Measurements from ENCODE around the gene ADGRL1. TPM values are rescaled to one million over a fixed set of nuclear protein-coding genes. Genes with fewer than 3 reads are reported as not detected.

Gene ADGRL1
- total and polyA plus RNA-seq, 2 donors (not counting 1 experiment from before 2014, with no cell fraction given), result 0.64 to 1.8 TPM

DNA sequence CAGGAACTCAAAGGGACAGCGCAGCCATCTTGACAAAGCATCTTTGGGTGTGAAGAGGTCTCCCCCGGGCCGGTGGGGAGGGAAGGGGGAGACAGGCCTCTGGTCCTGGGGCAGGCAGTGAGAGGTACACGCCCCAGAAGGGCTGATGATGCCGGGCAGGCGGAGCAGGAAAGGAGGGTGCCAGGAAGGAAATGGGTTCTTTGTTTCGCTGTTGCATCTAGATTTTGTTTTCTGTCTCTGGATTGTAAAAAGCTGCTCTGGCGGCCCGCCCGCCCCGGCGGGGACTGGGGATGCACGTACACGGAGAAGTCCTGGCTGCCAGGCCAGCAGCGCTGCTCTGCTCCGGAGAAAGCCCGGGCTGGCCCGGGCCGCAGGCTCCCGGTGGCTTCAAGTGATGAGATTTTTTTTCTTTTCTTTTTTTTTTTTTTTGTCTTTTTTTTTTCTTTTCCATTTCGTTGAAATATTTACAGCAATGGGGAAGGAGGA is 56.4 kb downstream of the ADGRL1 start:
- H3K9me3 Mint-ChIP-seq (ENCODE audit: insufficient read depth), result no peaks in the 10 kb centered on the region
- H3K27me3 Mint-ChIP-seq, result no peaks in the 10 kb centered on the region
- TF ChIP-seq, protein P1, sequence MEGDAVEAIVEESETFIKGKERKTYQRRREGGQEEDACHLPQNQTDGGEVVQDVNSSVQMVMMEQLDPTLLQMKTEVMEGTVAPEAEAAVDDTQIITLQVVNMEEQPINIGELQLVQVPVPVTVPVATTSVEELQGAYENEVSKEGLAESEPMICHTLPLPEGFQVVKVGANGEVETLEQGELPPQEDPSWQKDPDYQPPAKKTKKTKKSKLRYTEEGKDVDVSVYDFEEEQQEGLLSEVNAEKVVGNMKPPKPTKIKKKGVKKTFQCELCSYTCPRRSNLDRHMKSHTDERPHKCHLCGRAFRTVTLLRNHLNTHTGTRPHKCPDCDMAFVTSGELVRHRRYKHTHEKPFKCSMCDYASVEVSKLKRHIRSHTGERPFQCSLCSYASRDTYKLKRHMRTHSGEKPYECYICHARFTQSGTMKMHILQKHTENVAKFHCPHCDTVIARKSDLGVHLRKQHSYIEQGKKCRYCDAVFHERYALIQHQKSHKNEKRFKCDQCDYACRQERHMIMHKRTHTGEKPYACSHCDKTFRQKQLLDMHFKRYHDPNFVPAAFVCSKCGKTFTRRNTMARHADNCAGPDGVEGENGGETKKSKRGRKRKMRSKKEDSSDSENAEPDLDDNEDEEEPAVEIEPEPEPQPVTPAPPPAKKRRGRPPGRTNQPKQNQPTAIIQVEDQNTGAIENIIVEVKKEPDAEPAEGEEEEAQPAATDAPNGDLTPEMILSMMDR (IDR thresholded peaks at IDR 0.05), result no peak
- no peak for TF ChIP-seq EZH2 (IDR thresholded peaks at IDR 0.05; ENCODE audit: borderline replicate concordance, insufficient read depth, low read depth, low read length, poor library complexity, severe bottlenecking)
- Histone ChIP-seq H2AFZ (ENCODE audit: insufficient read depth, low read depth, low read length, poor library complexity, severe bottlenecking) (peak overlapping the region; percentile 80), H3K27ac (ENCODE audit: low read length in 2 of 2) (peak overlapping the region; percentile 29 to 38), H3K4me3 (ENCODE audit: control extremely low read depth in 1 of 5, extremely low read depth in 1 of 5, insufficient read depth in 1 of 5, low read depth in 2 of 5, low read length in 4 of 5) (peak overlapping the region in 4 of 5 experiments; percentile 18 to 61 (median 50)), H3K79me2 (ENCODE audit: control insufficient read depth, insufficient read depth, low read length) (peaks cover 46% of the 10 kb centered on the region), H3K27me3 (replicated peaks in 1 of 4; ENCODE audit: control extremely low read depth in 1 of 4, control insufficient read depth in 3 of 4, insufficient read depth in 4 of 4, low read length in 3 of 4) (no peaks in the 10 kb centered on the region), H3K9me3 (ENCODE audit: control extremely low read depth in 1 of 3, control insufficient read depth in 2 of 3, insufficient read depth in 1 of 3, low read length in 2 of 3) (no peaks in the 10 kb centered on the region), H3K4me2 (replicated peaks; ENCODE audit: low read depth, low read length, poor library complexity, severe bottlenecking) (peak overlapping the region; percentile 88), H3K9ac (ENCODE audit: low read length) (peak overlapping the region; percentile 44), H3K36me3 (replicated peaks in 1 of 2; ENCODE audit: control extremely low read depth in 1 of 2, control insufficient read depth in 1 of 2, extremely low read depth in 1 of 2, insufficient read depth in 2 of 2, low read length in 1 of 2) (no peaks in the 10 kb centered on the region), H3K4me1 (ENCODE audit: control insufficient read depth in 2 of 2, insufficient read depth in 2 of 2, low read length in 2 of 2) (peaks cover 19 to 27% of the 10 kb centered on the region in 2 donors), H4K20me1 (ENCODE audit: control insufficient read depth, insufficient read depth, low read length, poor library complexity, severe bottlenecking) (no peaks in the 10 kb centered on the region)
- ChIA-PET CTCF (no interaction called here), POLR2A (no interaction called here)
- H3K4me1 Mint-ChIP-seq, result peaks cover 17% of the 10 kb centered on the region
- 8% methylated on average over 15 of the region's 21 CpGs for WGBS (ENCODE audit: insufficient coverage)
- peak; percentile 58 for DNase-seq
- peak; percentile 59 for ATAC-seq (ENCODE audit: low read depth)
- intact Hi-C loops (cut with micrococcal nuclease), result no loop called here
- peak overlapping the region; percentile 86 for H3K27ac Mint-ChIP-seq
- H3K4me3 Mint-ChIP-seq, result peak overlapping the region; percentile 79

DNA sequence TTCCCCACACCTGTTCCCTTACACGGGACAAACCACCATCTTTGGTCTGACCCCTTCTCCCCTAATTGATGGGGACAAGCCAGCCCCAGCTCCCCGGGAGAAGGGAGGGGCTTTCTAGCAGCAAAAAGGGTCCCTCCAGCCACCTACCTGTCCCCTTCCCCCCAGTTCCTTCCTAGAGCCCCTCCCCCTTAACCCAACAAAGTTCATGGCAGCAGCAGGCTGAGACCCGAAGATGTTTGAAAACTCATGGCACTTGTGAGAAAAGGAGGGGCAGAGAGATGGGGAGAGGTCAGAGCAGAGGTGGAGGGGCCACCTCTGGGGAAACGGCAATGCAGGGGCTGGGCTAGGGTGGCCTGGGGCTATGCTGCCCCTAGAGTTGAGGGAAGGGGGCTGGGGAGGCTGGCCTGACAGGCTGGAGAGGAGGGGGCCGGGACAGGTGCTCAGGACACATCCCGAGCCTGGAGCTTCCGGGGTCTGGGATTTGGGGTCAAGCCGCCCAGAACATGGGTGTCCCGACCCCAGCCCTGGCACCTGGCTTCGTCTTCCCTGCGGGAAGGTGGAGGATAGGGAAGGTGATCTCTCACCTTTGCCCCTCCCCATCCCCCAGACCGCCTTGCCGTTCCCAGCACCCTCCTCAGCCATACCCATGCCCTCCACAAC is 57.1 kb downstream of the ADGRL1 start:
- H3K4me1 Mint-ChIP-seq, result peaks cover 17% of the 10 kb centered on the region
- Histone ChIP-seq H3K79me2 (ENCODE audit: control insufficient read depth, insufficient read depth, low read length) (peaks cover 52% of the 10 kb centered on the region), H3K27ac (ENCODE audit: low read length in 2 of 2) (peak overlapping the region in 1 of 2 donors; percentile 38), H3K9ac (ENCODE audit: low read length) (peak overlapping the region; percentile 44), H3K36me3 (replicated peaks in 1 of 2; ENCODE audit: control extremely low read depth in 1 of 2, control insufficient read depth in 1 of 2, extremely low read depth in 1 of 2, insufficient read depth in 2 of 2, low read length in 1 of 2) (no peaks in the 10 kb centered on the region), H3K4me3 (ENCODE audit: control extremely low read depth in 1 of 5, extremely low read depth in 1 of 5, insufficient read depth in 1 of 5, low read depth in 2 of 5, low read length in 4 of 5) (peak overlapping the region in 3 of 5 experiments; percentile 46 to 61 (median 54)), H3K9me3 (ENCODE audit: control extremely low read depth in 1 of 3, control insufficient read depth in 2 of 3, insufficient read depth in 1 of 3, low read length in 2 of 3) (no peaks in the 10 kb centered on the region), H3K4me2 (replicated peaks; ENCODE audit: low read depth, low read length, poor library complexity, severe bottlenecking) (peak overlapping the region; percentile 88), H3K27me3 (replicated peaks in 1 of 4; ENCODE audit: control extremely low read depth in 1 of 4, control insufficient read depth in 3 of 4, insufficient read depth in 4 of 4, low read length in 3 of 4) (no peaks in the 10 kb centered on the region), H3K4me1 (ENCODE audit: control insufficient read depth in 2 of 2, insufficient read depth in 2 of 2, low read length in 2 of 2) (peaks cover 19 to 27% of the 10 kb centered on the region in 2 donors), H2AFZ (ENCODE audit: insufficient read depth, low read depth, low read length, poor library complexity, severe bottlenecking) (peak overlapping the region; percentile 80), H4K20me1 (ENCODE audit: control insufficient read depth, insufficient read depth, low read length, poor library complexity, severe bottlenecking) (no peaks in the 10 kb centered on the region)
- peak overlapping the region; percentile 86 for H3K27ac Mint-ChIP-seq
- no peak for TF ChIP-seq EZH2 (IDR thresholded peaks at IDR 0.05; ENCODE audit: borderline replicate concordance, insufficient read depth, low read depth, low read length, poor library complexity, severe bottlenecking)
- TF ChIP-seq, protein P1 (IDR thresholded peaks at IDR 0.05), result no peak
- CTCF ChIA-PET, result interaction anchor here (1.0 to 1.7 kb wide), 4 partner anchors 9 to 258 kb away, joined by 3 to 5 read pairs (median 4); partner anchors contain the start of gene ASF1B
- no peaks in the 10 kb centered on the region for H3K9me3 Mint-ChIP-seq (ENCODE audit: insufficient read depth)
- no peak for ATAC-seq (ENCODE audit: low read depth)
- 60% methylated on average over 1 of the region's 13 CpGs for WGBS (ENCODE audit: insufficient coverage)
- H3K27me3 Mint-ChIP-seq, result no peaks in the 10 kb centered on the region
- peak overlapping the region; percentile 79 for H3K4me3 Mint-ChIP-seq
- intact Hi-C loops (cut with micrococcal nuclease), result no loop called here
- POLR2A ChIA-PET, result no interaction called here
- DNase-seq, result no peak

Data from B cell (primary cell).